ENCODE results near the gene CAT. TPM values are rescaled to one million over a fixed set of nuclear protein-coding genes. Genes with fewer than 3 reads are reported as not detected.

CAT gene
- total RNA-seq, 1 experiment from 2014 or later: 121 TPM

DNA sequence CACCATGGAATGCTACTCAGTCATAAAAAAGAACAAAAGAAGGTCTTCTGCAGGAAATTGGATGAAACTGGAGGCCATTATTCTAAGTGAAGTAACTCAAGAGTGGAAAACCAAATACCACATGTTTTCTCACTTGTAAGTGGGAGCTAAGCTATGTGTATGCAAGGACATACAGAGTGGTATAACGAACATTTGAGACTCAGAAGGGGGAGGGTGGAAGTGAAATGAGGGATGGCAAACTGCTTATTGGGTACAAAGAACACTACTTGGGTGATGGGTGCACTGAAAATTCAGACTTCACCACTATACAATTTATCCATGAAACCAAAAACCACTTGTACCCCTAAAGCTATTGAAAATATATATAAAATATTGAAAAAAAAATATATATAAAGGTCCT is 13.4 kb upstream of the CAT start:
- DNase-seq (ENCODE audit: low read depth): no peak

- DNase-seq (ENCODE audit: low read depth): no peak
Observed at GRCh38 chr11:34425867-34426266, 12.9 kb upstream of the CAT start.

GRCh38 chr11:34426766-34427185 is 12.0 kb upstream of the CAT start:
- peak; percentile 90 for DNase-seq (ENCODE audit: low read depth)

- peak; percentile 91 for DNase-seq (ENCODE audit: low read depth)
Observed at GRCh38 chr11:34427186-34427805, 11.4 kb upstream of the CAT start.

- no peak for DNase-seq (ENCODE audit: low read depth)
Observed at GRCh38 chr11:34431979-34432378, 6.8 kb upstream of the CAT start.

GRCh38 chr11:34432822-34433221 is 5.9 kb upstream of the CAT start:
- no peak for DNase-seq (ENCODE audit: low read depth)

DNA sequence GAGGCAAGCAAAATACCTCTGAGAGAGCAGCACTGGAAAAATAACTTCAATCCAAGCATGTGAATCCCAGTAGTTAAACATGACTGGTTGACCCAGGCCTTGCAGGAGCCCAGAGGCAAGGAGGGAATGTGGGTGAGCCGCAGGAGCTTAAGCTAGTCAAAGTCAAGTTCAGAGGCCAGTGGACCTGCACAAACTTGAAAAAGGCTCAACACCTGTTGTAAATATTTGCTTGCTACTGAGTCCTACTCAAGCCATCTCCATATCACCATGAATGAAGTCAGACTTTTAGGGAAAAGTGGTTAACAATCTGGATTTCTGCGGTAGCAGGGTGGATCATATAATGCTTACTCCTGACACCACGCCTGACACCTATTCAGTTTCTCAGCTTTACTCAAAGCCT is 4.8 kb upstream of the CAT start:
- no peak for DNase-seq (ENCODE audit: low read depth)

GRCh38 chr11:34437224-34438125 is 1.3 kb upstream of the CAT start:
- no peak for DNase-seq (ENCODE audit: low read depth)

DNA sequence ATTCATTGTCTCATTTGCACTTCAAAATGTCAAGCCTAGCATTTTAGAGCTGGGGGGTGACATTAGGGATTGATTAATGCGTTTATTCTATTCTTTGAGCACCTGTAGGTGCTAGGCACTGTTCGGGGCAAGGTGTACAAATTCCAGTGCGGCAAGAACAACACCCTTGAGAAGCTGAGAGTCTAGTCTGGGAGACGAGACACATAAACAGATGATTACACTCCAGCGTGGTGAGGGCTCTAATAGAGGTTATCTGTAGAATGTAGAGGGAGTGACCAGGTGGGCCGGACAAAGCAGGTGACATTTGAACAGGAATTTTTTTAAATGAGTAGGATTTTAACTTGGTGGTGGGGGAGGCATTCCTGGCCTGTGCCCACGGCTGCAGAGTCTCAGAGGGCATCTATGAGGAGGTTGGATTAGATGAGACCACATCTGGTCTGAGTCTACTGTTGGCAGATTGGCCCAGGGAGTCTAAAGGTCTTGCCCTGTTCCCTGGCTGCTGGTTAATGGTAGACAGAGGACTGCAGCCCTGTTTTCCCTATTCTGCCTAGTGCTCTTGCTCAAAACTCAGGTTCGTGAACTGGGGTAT is 970 bp downstream of the CAT start:
- peak; percentile 10 for DNase-seq (ENCODE audit: low read depth)

GRCh38 chr11:34441814-34442213 is 3.1 kb downstream of the CAT start:
- DNase-seq (ENCODE audit: low read depth): no peak

DNA sequence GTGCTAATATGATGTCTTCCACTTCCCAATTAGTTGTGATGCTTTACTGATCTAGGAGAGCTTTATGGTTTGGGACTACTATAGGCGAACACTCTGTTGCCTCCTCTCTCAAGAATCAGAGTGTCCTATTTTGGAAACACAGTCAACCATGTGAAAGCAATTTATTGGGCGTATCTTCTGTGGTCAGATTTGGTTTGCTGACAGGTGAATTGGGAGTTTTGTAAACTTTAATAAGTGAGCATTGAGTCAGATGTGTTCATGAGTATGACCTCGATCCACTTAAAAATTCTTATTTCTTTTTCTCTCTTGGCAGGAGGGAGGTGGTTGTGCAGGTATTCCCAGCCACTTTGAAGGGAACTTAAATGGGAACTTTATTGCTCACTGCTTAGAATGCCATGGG is 4.4 kb downstream of the CAT start:
- DNase-seq (ENCODE audit: low read depth): no peak

DNA sequence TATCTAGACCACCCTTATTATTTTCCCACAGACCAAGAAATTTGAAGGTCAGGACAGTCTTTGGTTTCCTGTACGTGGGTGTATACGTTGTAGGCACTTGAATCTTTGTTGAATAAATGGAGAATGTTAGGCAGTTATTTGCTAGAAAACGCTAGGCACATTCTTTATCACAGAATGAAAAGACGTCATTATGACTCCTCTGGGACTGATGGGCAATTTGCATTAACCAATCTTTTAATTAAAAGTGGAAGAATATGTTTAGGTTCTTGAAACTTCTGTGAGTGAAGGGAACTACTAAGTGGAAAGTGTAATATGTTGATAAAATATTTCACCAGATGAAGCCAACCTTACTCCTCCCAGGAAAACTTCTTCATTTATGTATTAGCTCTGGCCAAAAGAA is 5.7 kb downstream of the CAT start:
- no peak for DNase-seq (ENCODE audit: low read depth)

DNA sequence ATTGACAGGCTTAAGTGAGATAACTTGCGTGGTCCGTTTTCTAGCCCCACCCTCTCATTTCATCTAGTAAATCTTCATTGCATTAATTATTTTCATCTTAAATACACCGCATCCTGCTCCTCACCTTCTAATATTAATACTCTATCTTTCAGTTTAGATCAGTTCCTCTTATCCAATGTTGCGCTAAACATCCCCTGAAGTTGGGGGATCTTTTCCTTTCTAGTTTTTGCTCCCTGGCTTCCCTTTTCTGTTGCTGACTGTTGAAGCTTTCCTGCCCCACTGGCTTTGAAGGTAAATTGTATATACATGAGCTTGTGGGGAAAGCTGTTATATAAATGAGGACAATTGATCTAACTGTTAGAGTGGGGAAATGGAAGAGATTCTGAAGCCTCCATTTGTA is 7.2 kb downstream of the CAT start:
- no peak for DNase-seq (ENCODE audit: low read depth)

DNA sequence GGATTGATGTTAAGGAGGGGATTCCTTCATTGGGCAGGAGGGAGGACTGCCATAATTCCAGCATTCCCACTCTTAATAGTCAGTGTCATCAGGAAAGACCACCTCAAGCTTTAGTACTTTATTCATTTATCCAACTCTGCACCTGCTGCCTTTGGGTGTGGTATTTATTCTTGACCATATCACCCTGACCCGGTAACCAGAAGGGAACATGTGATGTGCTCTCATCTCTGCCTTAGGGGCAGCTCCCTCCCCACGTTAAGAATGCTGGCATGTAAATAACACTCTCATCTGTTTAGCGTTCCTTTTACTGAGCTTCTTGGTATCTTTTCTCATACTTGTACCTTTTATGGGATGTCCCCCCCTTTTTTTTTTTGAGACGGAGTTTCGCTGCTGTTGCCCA is 7.7 kb downstream of the CAT start:
- no peak for DNase-seq (ENCODE audit: low read depth)

GRCh38 chr11:34447044-34447443 is 8.3 kb downstream of the CAT start:
- no peak for DNase-seq (ENCODE audit: low read depth)

GRCh38 chr11:34448223-34448994 is 9.7 kb downstream of the CAT start:
- DNase-seq (ENCODE audit: low read depth): no peak

DNA sequence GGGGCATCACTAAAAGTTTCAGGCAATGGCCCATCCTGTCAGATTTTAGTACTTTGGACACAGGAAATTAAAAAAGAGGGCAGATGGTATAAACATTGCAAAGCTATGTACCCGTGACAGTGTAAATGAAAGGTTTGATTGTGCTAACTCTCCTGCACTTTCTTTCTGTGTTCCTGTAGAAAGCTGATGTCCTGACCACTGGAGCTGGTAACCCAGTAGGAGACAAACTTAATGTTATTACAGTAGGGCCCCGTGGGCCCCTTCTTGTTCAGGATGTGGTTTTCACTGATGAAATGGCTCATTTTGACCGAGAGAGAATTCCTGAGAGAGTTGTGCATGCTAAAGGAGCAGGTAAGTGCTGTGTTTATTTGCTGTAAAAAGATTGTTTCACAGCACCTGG is 10.3 kb downstream of the CAT start:
- peak; percentile 32 for DNase-seq (ENCODE audit: low read depth)

- DNase-seq (ENCODE audit: low read depth): no peak
Observed at GRCh38 chr11:34451053-34451452, 12.3 kb downstream of the CAT start.

DNA sequence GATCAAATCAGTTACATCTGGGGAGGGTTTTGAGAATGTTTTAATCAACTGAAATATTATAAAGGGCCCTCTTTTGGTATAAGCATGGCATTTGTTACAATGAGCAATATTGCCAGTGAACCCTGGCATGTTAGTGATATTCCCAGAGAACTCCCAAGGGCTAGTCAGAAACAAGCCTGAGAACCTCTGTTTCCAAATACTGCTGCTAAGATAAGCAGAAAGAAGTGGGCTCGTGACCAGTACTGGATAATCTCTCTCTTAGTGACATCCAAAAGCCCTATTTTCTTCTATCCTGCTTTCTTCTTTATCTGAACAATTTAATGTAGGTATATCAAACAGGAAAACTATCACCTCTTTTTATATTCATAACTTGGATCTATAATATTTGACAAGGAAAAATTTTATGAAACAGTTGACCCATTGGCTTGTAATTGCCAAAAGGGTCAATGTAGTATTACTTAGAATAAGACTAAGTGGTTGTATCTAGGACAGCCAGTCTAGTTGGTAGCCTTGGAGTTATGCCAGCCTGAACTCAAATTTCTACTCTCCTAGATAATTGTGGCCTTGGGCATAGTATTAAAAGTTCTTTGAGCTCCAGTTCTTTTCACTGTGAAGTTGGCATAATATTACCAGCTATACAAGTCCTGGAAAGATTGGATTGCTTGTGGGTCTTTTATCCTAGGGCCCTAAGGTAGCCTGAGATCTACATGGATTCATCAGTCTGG is 15.7 kb downstream of the CAT start:
- DNase-seq (ENCODE audit: low read depth): no peak

DNA sequence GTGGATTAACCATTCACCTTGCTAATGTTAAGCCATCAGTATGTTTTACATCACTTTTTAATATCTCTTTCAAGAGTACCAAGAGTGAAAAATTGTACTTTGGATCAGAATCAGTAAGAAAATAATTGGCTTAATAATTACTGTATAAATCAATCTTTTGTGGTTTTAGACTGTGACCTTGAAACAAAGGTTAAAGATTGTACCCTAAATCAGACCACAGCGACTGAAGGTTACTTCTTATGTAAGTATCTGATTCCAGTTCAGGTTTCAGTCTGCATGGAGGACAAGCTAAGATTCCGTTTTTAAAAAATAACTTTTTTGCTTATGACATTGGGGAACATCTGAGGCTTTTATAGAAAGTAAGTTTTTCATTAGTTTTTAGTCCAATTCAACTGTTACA is 18.9 kb downstream of the CAT start:
- no peak for DNase-seq (ENCODE audit: low read depth)

DNA sequence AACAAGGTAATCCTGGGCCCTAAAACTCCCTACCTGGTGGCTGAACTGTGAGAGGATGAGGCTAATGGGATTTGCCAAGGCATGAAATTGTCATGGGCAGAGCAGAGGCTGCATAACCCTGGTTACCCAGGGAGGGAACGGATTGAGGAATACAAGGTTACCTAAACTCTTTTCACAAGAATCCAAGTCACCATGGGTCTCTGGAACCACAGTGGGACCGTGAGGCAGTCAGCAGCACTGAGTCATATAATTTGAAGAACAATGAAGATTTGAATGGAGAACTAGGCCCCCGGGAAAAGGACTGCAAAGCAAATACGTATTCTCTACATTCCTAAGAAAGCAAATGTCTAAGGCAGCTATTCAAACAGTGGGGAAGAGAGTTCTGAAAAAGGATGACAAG is 19.8 kb downstream of the CAT start:
- DNase-seq (ENCODE audit: low read depth): no peak

All from RPMI7951 (cell line).